Measurements from ENCODE around the gene SLFNL1.

The SLFNL1 gene

DNA sequence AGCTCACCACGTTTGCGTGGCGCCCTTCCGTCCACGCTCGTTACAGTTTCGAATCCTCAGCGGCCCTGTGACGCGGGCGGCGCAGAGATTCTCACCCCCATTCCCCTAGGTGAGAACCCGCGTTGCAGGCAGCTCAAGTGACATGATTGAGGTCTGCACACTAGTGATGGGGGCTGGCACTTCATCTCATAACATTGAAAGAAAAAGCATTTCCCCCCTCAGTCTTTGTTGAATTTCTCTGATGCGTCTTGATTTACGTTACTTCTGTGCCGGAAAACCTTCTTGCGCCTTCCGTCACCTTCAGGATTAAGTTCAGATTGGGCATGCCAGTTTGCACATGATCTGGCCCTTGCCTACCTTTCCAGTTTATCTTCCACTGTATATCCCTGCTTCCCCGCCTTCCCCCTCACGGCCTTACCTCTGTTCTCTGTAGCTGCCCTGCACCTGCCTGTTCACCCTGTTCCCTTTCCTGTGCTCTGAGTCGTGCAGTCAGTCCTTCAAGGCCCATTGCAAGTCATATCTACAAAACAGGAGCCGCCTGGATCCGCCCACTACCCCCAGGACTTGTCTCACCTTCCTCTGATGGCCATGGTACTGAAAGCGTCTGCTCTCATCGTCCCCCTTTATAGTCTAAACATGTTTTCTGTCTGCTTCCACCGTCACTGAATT lies 40.9 kb downstream of the SLFNL1 start:
- DNase-seq (ENCODE audit: extremely low read depth, low read depth) = no peak
- H3K4me3 ChIP-seq (replicated peaks; ENCODE audit: low read depth, low read length) = peak overlapping the region; percentile 80
- TF ChIP-seq CTCF (IDR thresholded peaks at IDR 0.05; ENCODE audit: low read depth, low read length, missing control alignments) = no peak

DNA sequence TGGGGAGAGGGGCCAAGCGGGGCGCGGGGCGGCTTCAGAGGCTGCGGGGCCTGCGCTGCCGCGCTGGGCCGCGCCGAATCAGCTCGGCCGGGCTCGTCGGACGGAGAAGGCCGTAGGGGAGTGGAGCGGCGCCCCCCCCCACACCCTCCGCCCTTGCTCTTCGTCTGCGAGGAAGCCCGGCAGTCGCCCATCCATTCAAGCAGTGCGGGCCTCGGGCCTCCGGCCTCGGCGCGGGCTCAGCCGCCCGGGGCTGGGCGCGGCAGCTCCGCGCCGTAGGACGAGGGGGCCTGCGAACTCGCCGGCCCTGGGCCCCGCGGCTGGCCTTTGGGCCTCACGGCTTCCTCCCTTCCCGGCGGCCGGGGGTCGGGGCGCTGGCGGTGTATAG lies 41.5 kb downstream of the SLFNL1 start:
- TF ChIP-seq CTCF (IDR thresholded peaks at IDR 0.05; ENCODE audit: low read depth, low read length, missing control alignments) = no peak
- DNase-seq (ENCODE audit: extremely low read depth, low read depth) = no peak
- peak overlapping the region; percentile 80 for H3K4me3 ChIP-seq (replicated peaks; ENCODE audit: low read depth, low read length)

DNA sequence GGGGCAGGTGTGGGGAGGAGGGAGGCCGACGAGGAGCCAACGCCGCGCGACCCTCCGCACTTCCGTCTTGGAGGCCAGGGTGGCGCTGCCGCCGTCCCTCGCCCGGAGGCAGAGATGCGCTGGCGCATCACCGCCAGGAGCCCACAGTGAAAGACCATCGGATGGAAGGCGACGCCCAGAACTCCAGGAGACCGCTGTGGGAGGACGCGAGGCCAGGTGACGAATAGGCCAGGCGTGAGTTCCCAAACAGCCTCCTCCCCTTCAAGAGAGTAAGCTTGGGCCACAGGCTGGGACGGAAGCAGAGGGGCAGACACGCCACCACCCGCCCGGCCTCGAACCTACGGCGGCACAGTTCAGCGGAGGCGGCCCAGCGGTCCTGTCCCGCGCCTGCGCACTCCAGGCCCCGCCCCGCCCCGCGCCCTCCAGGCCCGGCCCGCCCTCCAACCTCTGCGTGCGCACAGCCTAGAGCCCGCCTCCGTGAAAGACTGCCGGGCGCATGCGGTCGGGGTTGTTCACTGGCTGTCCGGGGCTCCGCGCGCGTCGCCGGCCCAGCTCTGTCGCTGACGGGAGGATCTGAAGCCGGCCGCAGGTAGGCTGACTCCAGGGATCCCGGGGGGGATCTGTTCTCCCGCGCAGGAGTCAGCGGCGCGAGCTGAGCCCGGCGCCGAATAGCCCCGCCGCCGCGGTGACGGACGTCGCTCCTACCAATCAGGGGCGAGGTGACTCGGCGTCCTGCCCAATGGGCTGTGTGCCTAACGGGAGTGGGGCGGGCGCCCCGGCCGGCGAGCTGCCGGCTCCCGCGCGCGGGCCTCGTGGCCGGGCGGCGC lies 42.1 kb downstream of the SLFNL1 start, which contains the start of gene CTPS1:
Gene CTPS1, plus strand, starts transcription at position 456 of the 827 bp plus-strand sequence. CDS start 3,595 bp downstream, outside the sequence.
- peak; percentile 21 for TF ChIP-seq CTCF (IDR thresholded peaks at IDR 0.05; ENCODE audit: low read depth, low read length, missing control alignments)
- peak; percentile 67 for DNase-seq (ENCODE audit: extremely low read depth, low read depth)
- peak within 1 kb of the TSS; percentile 80 for H3K4me3 ChIP-seq (replicated peaks; ENCODE audit: low read depth, low read length)

DNA sequence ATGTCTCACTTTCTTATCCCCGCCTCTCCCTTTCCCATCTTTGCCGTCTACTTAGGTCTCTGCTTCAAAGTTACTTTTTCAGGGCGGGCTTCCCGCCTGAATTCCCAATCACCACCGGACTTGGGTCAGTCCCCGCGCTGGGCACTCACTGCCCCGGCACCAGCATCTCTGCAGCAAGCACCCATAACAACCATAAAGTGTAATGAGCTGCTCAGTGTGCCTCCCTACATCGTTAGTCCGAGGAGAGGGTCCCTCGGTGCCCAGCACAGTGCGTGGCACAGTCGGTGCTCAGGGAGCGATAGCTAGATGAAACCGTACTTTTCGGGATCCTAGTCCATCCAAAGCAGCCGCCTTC lies 42.7 kb downstream of the SLFNL1 start:
- no peak for TF ChIP-seq CTCF (IDR thresholded peaks at IDR 0.05; ENCODE audit: low read depth, low read length, missing control alignments)
- H3K4me3 ChIP-seq (replicated peaks; ENCODE audit: low read depth, low read length) = peak overlapping the region; percentile 80
- DNase-seq (ENCODE audit: extremely low read depth, low read depth) = no peak

DNA sequence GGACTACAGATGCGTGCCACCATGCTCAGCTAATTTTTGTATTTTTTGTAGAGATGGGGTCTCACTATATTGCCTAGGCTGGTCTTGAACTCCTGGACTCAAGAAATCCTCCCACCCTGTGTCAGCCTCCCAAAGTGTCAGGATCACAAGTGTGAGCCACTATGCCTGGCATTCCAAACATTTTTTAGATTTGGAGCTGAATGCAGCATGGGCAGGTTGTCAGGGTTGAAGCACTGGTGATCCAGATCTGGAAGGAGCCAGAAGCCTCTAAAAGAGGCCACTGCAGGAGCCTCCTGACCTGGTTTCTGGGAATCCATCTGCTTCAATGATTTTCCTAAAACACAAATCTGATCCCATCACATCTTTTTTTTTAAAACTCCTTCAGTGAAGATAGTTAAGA lies 43.8 kb downstream of the SLFNL1 start:
- TF ChIP-seq CTCF (IDR thresholded peaks at IDR 0.05; ENCODE audit: low read depth, low read length, missing control alignments) = no peak
- DNase-seq (ENCODE audit: extremely low read depth, low read depth) = no peak
- no peak overlapping the region for H3K4me3 ChIP-seq (replicated peaks; ENCODE audit: low read depth, low read length)

DNA sequence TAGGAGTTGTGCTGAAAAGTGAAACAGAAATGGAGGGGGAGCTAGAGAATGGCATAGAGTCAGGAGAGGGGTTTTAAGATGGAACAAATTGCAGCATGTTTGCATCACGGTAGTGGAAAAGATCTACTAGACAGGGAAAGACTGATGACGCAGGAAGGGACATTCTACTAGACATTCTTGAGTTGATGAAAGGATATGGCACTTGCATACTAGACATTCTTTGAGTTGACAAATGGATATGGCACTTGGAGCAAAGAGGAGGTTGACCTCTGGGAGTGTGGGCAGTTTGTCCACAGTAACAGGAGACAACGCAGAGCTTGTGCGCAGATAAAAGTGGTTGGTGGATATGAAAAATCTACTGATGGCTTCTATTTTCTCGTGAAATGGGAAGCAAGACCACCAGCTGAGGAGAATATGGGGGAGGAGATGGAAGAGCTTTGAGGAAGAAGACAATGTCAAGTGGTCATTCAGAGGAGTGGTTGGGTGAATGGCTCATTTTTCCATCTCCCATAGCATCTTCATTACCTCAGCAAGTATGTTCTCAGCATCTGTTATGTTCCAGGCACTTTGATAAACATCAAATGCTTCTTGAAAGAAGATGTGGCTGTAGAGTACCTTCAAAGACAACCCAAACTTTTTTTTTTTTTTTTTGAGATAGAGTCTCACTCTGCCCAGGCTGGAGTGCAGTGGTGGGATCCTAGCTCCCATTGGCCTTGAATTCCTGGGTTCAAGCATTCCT lies 44.4 kb downstream of the SLFNL1 start:
- DNase-seq (ENCODE audit: extremely low read depth, low read depth) = no peak
- H3K4me3 ChIP-seq (replicated peaks; ENCODE audit: low read depth, low read length) = no peak overlapping the region
- TF ChIP-seq CTCF (IDR thresholded peaks at IDR 0.05; ENCODE audit: low read depth, low read length, missing control alignments) = no peak
